Left lung (tissue), 14 donors: ENCODE measurements around the gene CDCA7. TPM values are rescaled to one million over a fixed set of nuclear protein-coding genes. Genes with fewer than 3 reads are reported as not detected.
"Not testable (repeated sequence)": the region's sequence is repeated elsewhere in the genome, so short reads cannot be mapped to it uniquely, and the experiment has no call there.

Experiments
- ATAC-seq: fragments of 200-7000 bp; cut with Tn5 transposase; one replicate; pipeline ENCODE4 v1.9.1; 2020; ENCODE audit warnings: moderate library complexity
- DNase-seq, 4 donors: peaks; one replicate each; pipeline ENCODE4 v3.0.0-alpha.2; 2013 to 2020
- H3K27ac ChIP-seq, 2 donors: fragments of 200-600 bp; sonication (generic) in 1 of 2; one replicate each; pipeline versions ENCODE4 v1.5.0 to v1.8.0; 2020 to 2021
- H3K27me3 ChIP-seq, 2 donors: fragments of 200-600 bp; sonication (generic) in 1 of 2; one replicate each; pipeline versions ENCODE4 v1.5.0 to v1.8.0; 2020 to 2021
- H3K36me3 ChIP-seq, 2 donors: fragments of 200-600 bp; sonication (generic) in 1 of 2; one replicate each; pipeline versions ENCODE4 v1.5.0 to v1.8.0; 2020 to 2021
- H3K4me1 ChIP-seq, 2 donors: fragments of 200-600 bp; one replicate each; pipeline ENCODE4 v1.8.0; 2021
- H3K4me3 ChIP-seq, 2 donors: fragments of 200-600 bp; sonication (generic) in 1 of 2; one replicate each; pipeline versions ENCODE4 v1.5.0 to v1.8.0; 2020 to 2021; ENCODE audit warnings: mild to moderate bottlenecking in 1 of 2
- H3K9me3 ChIP-seq, 2 donors: fragments of 200-600 bp; sonication (generic) in 1 of 2; one replicate each; pipeline versions ENCODE4 v1.5.0 to v1.8.0; 2020 to 2021
- intact Hi-C, 2 donors: fragments of 100-400 bp; cut with DNase I; formaldehyde crosslinking; loops; one replicate each; pipeline versions ENCODE4 v1.11.2 to v1.14.2; 2022
- long read RNA-seq, 12 donors: library from polyadenylated mRNA in 2 of 12; unstranded in 2 of 12; transcript quantifications; one replicate each; pipeline ENCODE4 v2.0.0 and lab custom pipeline, GENCODE V29; 2019 to 2026
- polyA plus RNA-seq, 6 donors: library from polyadenylated mRNA; unstranded; fragments of 120-200 nt; gene quantifications; one replicate each; pipeline ENCODE4 v1.2.1, GENCODE V29; 2013; ENCODE audit not compliant: insufficient read length in 6 of 6
- total RNA-seq, 2 donors: library from RNA; stranded (reverse); fragmentation: NEBNext Ultra II Directional; extraction: Animal tissue kit (Norgen Biotek cat#: 25700); gene quantifications; one replicate each; pipeline ENCODE4 v1.2.1, GENCODE V29; 2021
- TF ChIP-seq, protein P1 (sequence below), 2 donors: fragments of 200-600 bp; sonication (generic) in 1 of 2; IDR thresholded peaks; one replicate each; pipeline versions ENCODE4 v1.5.0 to v1.8.0; 2021; ENCODE audit warnings: antibody characterized with exemption in 2 of 2
- donor health status: DM: no; HTN: yes; CAD: no.
- donor health status: DM: no; HTN: no; CAD: no.

Gene CDCA7
- 1 to 10 TPM; 2.3 to 5.4 TPM for total RNA-seq
- polyA plus RNA-seq: 100 to 1,000 TPM in 1 of 6 donors, 10 to 100 TPM in 5; 75.3 to 109 (median 81.2) TPM
- long read RNA-seq, donor 1, transcript CDCA7-201 (10 exons, 2,789 nt): minor isoform, 6 of 74 reads
- long read RNA-seq, donor 1, transcript CDCA7-202 (9 exons, 2,500 nt): major isoform, 29 of 74 reads
- long read RNA-seq, donor 1, partial matches to known transcripts: 39 of 74 reads
- long read RNA-seq, donor 1, other reads (novel, unspliced or antisense): 0 of 74 reads
- long read RNA-seq, donor 2, transcript CDCA7-202 (9 exons, 2,500 nt): major isoform, 26 of 38 reads
- long read RNA-seq, donor 2, transcript CDCA7-201 (10 exons, 2,789 nt): minor isoform, 11 of 38 reads
- long read RNA-seq, donor 2, partial matches to known transcripts: 0 of 38 reads
- long read RNA-seq, donor 2, other reads (novel, unspliced or antisense): 0 of 38 reads
- long read RNA-seq, donor 3, transcript CDCA7-202 (9 exons, 2,500 nt): major isoform, 22 of 42 reads
- long read RNA-seq, donor 3, transcript CDCA7-201 (10 exons, 2,789 nt): minor isoform, 8 of 42 reads
- long read RNA-seq, donor 3, partial matches to known transcripts: 11 of 42 reads
- long read RNA-seq, donor 3, other reads (novel, unspliced or antisense): 0 of 42 reads
- long read RNA-seq, donor 4: 0 reads
- long read RNA-seq, donor 5, transcript CDCA7-202 (9 exons, 2,500 nt): major isoform, 14 of 40 reads
- long read RNA-seq, donor 5, transcript CDCA7-201 (10 exons, 2,789 nt): minor isoform, 7 of 40 reads
- long read RNA-seq, donor 5, partial matches to known transcripts: 18 of 40 reads
- long read RNA-seq, donor 5, other reads (novel, unspliced or antisense): 0 of 40 reads
- long read RNA-seq, donor 6, transcript CDCA7-201 (10 exons, 2,789 nt): minor isoform, 5 of 39 reads
- long read RNA-seq, donor 6, transcript CDCA7-202 (9 exons, 2,500 nt): major isoform, 27 of 39 reads
- long read RNA-seq, donor 6, partial matches to known transcripts: 6 of 39 reads
- long read RNA-seq, donor 6, other reads (novel, unspliced or antisense): 0 of 39 reads
- long read RNA-seq, donor 7, transcript CDCA7-202 (9 exons, 2,500 nt): major isoform, 11 of 20 reads
- long read RNA-seq, donor 7, partial matches to known transcripts: 6 of 20 reads
- long read RNA-seq, donor 7, other reads (novel, unspliced or antisense): 0 of 20 reads
- long read RNA-seq, donor 8, transcript CDCA7-202 (9 exons, 2,500 nt): major isoform, 16 of 24 reads
- long read RNA-seq, donor 8, partial matches to known transcripts: 6 of 24 reads
- long read RNA-seq, donor 8, other reads (novel, unspliced or antisense): 0 of 24 reads
- long read RNA-seq, donor 9: 0 reads
- long read RNA-seq, donor 10, partial matches to known transcripts: 0 of 1 reads
- long read RNA-seq, donor 10, other reads (novel, unspliced or antisense): 1 of 1 reads
- long read RNA-seq, donor 11, partial matches to known transcripts: 0 of 1 reads
- long read RNA-seq, donor 11, other reads (novel, unspliced or antisense): 0 of 1 reads
- long read RNA-seq, donor 12, transcript CDCA7-202 (9 exons, 2,500 nt): major isoform, 23 of 33 reads
- long read RNA-seq, donor 12, partial matches to known transcripts: 7 of 33 reads
- long read RNA-seq, donor 12, other reads (novel, unspliced or antisense): 0 of 33 reads

GRCh38 chr2:173354582-173355131 is at the start of gene CDCA7:
CDCA7 (plus strand) TSS chr2:173354872; CDS start chr2:173354964, 92 bp downstream.
- TF ChIP-seq, protein P1, sequence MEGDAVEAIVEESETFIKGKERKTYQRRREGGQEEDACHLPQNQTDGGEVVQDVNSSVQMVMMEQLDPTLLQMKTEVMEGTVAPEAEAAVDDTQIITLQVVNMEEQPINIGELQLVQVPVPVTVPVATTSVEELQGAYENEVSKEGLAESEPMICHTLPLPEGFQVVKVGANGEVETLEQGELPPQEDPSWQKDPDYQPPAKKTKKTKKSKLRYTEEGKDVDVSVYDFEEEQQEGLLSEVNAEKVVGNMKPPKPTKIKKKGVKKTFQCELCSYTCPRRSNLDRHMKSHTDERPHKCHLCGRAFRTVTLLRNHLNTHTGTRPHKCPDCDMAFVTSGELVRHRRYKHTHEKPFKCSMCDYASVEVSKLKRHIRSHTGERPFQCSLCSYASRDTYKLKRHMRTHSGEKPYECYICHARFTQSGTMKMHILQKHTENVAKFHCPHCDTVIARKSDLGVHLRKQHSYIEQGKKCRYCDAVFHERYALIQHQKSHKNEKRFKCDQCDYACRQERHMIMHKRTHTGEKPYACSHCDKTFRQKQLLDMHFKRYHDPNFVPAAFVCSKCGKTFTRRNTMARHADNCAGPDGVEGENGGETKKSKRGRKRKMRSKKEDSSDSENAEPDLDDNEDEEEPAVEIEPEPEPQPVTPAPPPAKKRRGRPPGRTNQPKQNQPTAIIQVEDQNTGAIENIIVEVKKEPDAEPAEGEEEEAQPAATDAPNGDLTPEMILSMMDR (IDR thresholded peaks at IDR 0.05): no peak
- H3K27ac ChIP-seq: no peak within 1 kb of the TSS
- peaks cover 4 to 30% of the 10 kb centered on the region in 2 donors for H3K4me1 ChIP-seq
- peaks cover 27 to 81% of the 10 kb centered on the region in 2 donors for H3K27me3 ChIP-seq
- ATAC-seq: peak; percentile 92
- H3K9me3 ChIP-seq: no peaks in the 10 kb centered on the region
- DNase-seq: peak; percentile 64 to 88 (median 82)
- H3K36me3 ChIP-seq: no peaks in the 10 kb centered on the region
- intact Hi-C loops: no loop called here
- peak within 1 kb of the TSS; percentile 54 to 57 for H3K4me3 ChIP-seq

GRCh38 chr2:173305303-173305702 is 49.4 kb upstream of the CDCA7 start:
- no peak for DNase-seq
- Histone ChIP-seq H3K4me1 (no peaks in the 10 kb centered on the region), H3K36me3 (no peaks in the 10 kb centered on the region), H3K27me3 (no peaks in the 10 kb centered on the region), H3K4me3 (no peak overlapping the region), H3K9me3 (peaks cover 0 to 7% of the 10 kb centered on the region in 2 donors), H3K27ac (no peak overlapping the region)
- intact Hi-C loops: no loop called here
- TF ChIP-seq, protein P1 (IDR thresholded peaks at IDR 0.05): no peak
- no peak for ATAC-seq

DNA sequence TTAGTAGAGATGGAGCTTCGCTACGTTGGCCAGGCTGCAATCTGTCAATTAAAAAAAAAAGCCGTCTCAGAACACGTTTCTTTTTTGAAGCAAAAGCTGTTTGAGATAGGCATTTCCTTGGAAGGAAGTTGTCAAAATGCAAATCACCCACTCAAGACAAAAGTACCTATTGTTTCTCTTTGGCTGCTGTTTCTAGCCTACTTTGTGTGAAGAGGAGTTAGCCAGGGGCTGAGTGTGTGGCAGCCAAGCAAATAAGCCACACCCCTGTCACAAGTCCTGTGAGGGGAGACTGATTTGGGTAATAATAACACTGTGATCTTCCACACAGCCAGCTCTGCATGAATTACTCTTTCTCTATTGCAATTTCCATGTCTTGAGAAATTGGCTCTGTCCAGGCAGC is 47.4 kb upstream of the CDCA7 start:
- Histone ChIP-seq H3K36me3 (no peaks in the 10 kb centered on the region), H3K27me3 (no peaks in the 10 kb centered on the region), H3K27ac (no peak overlapping the region), H3K4me3 (no peak overlapping the region), H3K9me3 (no peaks in the 10 kb centered on the region), H3K4me1 (no peaks in the 10 kb centered on the region)
- intact Hi-C loops: no loop called here
- DNase-seq (no peak), ATAC-seq (no peak)
- TF ChIP-seq, protein P1 (IDR thresholded peaks at IDR 0.05): no peak

DNA sequence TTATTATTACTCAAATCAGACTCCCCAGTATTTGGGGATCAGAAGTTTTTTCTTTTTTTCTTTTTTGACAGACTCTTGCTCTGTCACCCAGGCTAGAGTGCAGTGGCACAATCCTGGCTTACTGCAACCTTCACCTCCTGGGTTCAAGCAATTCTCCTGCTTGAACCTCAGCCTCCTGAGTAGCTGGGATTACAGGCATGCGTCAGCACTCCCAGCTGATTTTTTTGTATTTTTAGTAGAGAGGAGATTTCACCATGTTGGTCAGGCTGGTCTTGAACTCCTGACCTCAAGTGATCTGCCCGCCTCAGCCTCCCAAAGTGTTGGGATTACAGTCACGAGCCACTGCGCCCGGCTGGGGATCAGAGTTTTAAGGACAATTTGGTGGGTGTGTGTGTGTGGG is 45.3 kb upstream of the CDCA7 start:
- intact Hi-C loops, H3K4me3 ChIP-seq, ATAC-seq: not testable (repeated sequence)

More for the DNA sequence above, 45.3 kb upstream of the CDCA7 start:
- not testable (repeated sequence) for H3K9me3 ChIP-seq, H3K36me3 ChIP-seq, DNase-seq, H3K4me1 ChIP-seq, H3K27ac ChIP-seq, H3K27me3 ChIP-seq
